Activated naive CD4-positive, alpha-beta T cell treated with anti-CD3 and anti-CD28 coated beads, Interleukin-2, amount 10 ng/mL, durations not matched to agents 7 days and 5 days (primary cell): ENCODE measurements around the gene NLRP8.
"Not testable (repeated sequence)": the region's sequence is repeated elsewhere in the genome, so short reads cannot be mapped to it uniquely, and the experiment has no call there.

Experiments used
- CTCF ChIA-PET: fragments of 350-600 bp; sonication (Branson Sonifier 250); formaldehyde crosslinking; loops from one replicate; lab custom pipeline; 2021; ENCODE audit warnings: antibody characterized with exemption; lab: Charles Lee
- DNase-seq: peaks from one replicate; pipeline ENCODE4 v3.0.0-alpha.2; 2020
- H3K27ac Mint-ChIP-seq: one replicate; pipeline ENCODE4 v1.8.0; 2021; ENCODE audit warnings: mild to moderate bottlenecking, moderate library complexity, mixed read lengths
- H3K27me3 Mint-ChIP-seq: one replicate; pipeline ENCODE4 v1.8.0; 2021; ENCODE audit warnings: mild to moderate bottlenecking, mixed read lengths
- H3K36me3 Mint-ChIP-seq: one replicate; pipeline ENCODE4 v1.8.0; 2021; ENCODE audit warnings: mixed read lengths
- H3K4me1 Mint-ChIP-seq: one replicate; pipeline ENCODE4 v1.8.0; 2021; ENCODE audit warnings: mixed read lengths
- H3K4me3 Mint-ChIP-seq: one replicate; pipeline ENCODE4 v1.8.0; 2021; ENCODE audit warnings: mild to moderate bottlenecking, moderate library complexity, mixed read lengths
- H3K9me3 Mint-ChIP-seq: one replicate; pipeline ENCODE4 v1.8.0; 2021; ENCODE audit warnings: mixed read lengths

The NLRP8 gene

DNA sequence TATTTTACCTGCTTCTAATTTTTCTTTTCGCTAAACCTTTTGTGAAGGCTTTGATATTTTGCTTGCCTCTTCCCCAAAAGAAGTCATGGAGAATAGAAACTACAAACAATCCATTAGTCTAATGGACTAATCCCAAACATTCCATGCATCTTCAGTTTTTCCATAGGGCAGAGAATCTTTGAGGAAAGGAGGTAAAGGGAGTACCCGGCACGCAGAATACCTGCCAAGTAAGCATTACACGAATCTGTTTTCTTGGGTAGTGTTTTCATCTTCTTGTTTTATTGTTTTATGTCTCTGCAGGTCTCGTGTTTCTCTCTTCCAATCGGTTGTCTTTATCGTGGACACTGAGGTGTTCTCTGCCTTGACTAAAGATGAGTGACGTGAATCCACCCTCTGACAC is at the start of gene NLRP8:
NLRP8 (plus strand) TSS at position 301 of the 400 bp plus-strand sequence.
- H3K36me3 Mint-ChIP-seq, result no peaks in the 10 kb centered on the region
- H3K4me1 Mint-ChIP-seq, result no peaks in the 10 kb centered on the region
- CTCF ChIA-PET, result no interaction called here
- H3K9me3 Mint-ChIP-seq, result peaks cover 42% of the 10 kb centered on the region
- no peak within 1 kb of the TSS for H3K27ac Mint-ChIP-seq
- H3K27me3 Mint-ChIP-seq, result no peaks in the 10 kb centered on the region
- H3K4me3 Mint-ChIP-seq, result no peak within 1 kb of the TSS
- DNase-seq, result no peak

DNA sequence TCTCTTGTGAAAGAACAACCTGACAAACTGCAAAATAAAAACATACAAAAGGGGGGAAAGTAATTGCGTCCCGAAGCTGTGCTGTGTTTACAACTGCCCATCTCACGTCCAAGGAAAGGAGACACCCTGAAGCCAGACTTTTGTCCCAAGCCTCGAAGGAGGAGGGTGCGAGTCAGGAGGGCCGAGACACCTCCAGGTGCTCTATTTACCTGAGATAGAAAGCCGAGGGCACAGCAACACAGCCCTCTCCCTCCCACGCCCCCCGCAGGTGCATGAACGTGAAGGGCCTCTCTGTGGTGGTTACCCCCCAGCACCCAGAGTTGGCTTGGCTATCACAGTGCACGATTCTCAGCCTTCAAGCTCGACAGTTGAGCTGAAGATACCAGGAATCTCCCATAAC is 48.7 kb upstream of the NLRP8 start:
- peaks cover 2% of the 10 kb centered on the region for H3K36me3 Mint-ChIP-seq
- H3K4me3 Mint-ChIP-seq, result no peak overlapping the region
- H3K27me3 Mint-ChIP-seq, result no peaks in the 10 kb centered on the region
- DNase-seq, result no peak
- CTCF ChIA-PET, result no interaction called here
- H3K9me3 Mint-ChIP-seq, result peaks cover 28% of the 10 kb centered on the region
- no peak overlapping the region for H3K27ac Mint-ChIP-seq
- H3K4me1 Mint-ChIP-seq, result no peaks in the 10 kb centered on the region

DNA sequence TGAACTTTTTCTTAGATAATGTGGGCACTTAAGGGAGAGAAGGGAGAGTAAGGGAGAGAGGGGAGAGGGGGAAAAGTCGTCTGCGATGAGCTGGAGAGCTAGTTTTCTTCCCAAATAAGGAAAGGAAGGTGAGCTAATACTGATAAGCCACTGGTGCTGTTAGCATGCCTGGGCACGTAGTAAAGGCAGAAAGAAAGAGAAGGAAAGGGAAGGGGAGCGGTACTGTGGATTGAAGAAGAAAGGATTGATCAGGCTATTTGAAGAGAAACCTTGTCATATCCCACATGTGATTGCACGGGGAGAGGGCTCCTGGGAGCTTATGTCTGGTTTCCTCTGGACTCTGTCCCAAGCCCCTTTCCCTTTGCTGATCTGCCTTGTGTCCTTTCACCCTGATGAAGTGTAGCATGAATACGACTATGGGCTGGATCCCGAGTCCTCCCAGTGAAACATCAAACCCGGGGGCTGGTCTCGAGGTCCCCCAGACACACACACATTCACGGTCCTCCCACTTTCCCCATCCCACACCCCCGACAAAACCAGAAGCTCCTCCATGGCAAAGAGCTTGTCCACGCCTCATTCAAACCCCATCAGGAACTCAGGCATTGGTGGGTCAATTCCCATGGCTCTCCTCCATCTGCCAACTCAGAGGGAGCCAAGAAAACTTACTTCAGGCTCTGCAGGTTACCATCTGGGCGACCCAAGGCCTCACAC is 46.1 kb upstream of the NLRP8 start:
- Mint-ChIP-seq H3K27ac (no peak overlapping the region), H3K27me3 (no peaks in the 10 kb centered on the region), H3K9me3 (peaks cover 27% of the 10 kb centered on the region), H3K36me3 (no peaks in the 10 kb centered on the region), H3K4me1 (no peaks in the 10 kb centered on the region), H3K4me3 (no peak overlapping the region)
- DNase-seq, result no peak
- CTCF ChIA-PET, result no interaction called here

DNA sequence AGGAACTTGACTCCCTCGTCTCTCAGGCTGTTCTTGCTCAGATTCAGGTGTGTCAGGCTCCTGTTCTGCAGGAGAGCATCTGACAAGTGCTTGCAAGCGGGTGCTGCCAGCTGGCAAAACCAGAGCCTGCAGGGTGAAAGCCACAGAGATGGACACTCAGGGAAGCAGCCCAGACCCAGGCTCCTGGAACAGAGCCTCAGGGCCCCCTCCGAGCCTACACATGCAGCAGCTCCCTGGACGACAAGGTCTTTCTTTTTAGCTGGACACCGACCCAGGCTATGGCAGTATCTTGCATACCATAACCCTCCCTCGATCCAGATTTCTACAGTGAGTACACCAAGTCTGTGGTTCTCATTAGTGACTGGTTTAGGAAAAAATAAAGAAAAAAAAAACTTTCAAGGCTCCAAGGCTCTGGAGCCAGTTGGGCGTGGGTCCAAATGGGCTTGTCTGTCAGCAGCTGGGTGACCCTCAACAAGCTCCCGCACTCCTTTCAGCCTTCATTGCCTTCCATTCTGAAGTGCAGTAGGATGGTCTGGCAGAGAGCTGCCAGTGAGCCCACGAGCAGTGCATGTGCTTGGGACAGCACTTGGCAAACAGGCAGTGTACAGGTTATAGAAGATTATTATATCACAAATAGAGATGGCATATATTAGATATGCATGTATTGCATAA is 45.4 kb upstream of the NLRP8 start:
- H3K4me3 Mint-ChIP-seq, result no peak overlapping the region
- no peaks in the 10 kb centered on the region for H3K27me3 Mint-ChIP-seq

DNA sequence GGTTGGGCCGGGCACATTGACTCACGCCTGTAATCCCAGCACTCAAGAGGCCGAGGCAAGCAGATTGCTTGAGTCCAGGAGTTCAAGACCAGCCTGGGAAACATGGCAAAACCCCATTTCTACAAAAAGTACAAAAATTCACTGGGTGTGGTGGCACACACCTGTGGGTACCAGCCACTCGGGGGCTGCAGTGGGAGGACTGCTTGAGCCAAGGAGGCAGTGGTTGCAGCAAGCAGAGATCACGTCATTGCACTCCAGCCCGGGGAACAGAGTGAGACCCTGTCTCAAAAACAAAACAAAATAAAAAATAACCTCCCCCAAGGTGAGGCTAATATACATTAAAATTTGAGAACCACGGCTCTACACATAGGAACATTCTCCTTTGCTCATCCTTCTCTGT is 40.3 kb upstream of the NLRP8 start:
- H3K4me3 Mint-ChIP-seq, result no peak overlapping the region
- peaks cover 29% of the 10 kb centered on the region for H3K9me3 Mint-ChIP-seq
- H3K27ac Mint-ChIP-seq, result no peak overlapping the region
- no peaks in the 10 kb centered on the region for H3K4me1 Mint-ChIP-seq
- H3K36me3 Mint-ChIP-seq, result no peaks in the 10 kb centered on the region
- no peak for DNase-seq
- H3K27me3 Mint-ChIP-seq, result no peaks in the 10 kb centered on the region
- CTCF ChIA-PET, result no interaction called here

More for the DNA sequence above, 45.4 kb upstream of the NLRP8 start:
- no peaks in the 10 kb centered on the region for H3K4me1 Mint-ChIP-seq
- CTCF ChIA-PET, result no interaction called here
- H3K9me3 Mint-ChIP-seq, result peaks cover 23% of the 10 kb centered on the region
- H3K36me3 Mint-ChIP-seq, result no peaks in the 10 kb centered on the region
- no peak for DNase-seq
- no peak overlapping the region for H3K27ac Mint-ChIP-seq

DNA sequence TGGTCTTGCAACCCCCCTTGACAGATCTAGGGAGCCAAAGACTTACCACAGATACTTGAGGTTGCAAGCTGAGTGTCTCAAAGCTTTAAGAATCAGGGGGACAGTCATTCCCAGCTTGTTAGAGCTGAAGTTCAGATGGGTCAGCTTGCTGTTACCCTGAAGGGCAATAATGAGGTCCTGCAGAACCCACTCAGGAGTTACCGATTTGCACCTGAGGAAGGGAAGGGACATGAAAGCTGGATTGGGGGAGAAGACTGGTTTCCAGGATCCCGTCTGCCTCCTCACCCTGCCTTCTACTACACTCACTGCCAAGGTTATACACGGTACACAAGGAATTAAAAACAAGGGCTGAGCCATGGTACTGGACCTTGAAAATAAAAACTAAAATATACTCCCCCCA is 39.9 kb upstream of the NLRP8 start:
- Mint-ChIP-seq H3K9me3 (peaks cover 30% of the 10 kb centered on the region), H3K4me1 (no peaks in the 10 kb centered on the region), H3K27ac (no peak overlapping the region), H3K4me3 (no peak overlapping the region), H3K36me3 (no peaks in the 10 kb centered on the region), H3K27me3 (no peaks in the 10 kb centered on the region)
- no peak for DNase-seq
- CTCF ChIA-PET, result no interaction called here

DNA sequence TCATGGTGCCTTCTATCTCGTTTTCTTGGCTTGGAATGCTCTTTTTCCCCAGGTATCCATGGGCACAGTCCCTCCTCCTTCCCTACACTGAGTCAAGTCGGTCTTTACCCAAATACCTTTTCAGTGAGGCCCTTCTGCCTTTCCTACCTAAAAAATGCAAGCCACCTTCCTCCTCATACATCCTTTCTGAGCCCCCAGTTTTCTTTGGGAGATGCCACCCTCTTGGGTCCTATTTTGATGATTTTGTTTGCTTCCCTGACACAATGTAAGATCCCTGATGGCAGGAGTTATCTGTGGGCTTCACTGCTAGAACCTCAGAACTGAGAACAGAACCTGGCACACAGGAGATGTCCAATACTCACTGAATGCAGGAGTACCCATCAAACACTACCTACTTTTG is 37.8 kb upstream of the NLRP8 start:
- Mint-ChIP-seq H3K9me3 (peaks cover 25% of the 10 kb centered on the region), H3K4me1 (no peaks in the 10 kb centered on the region), H3K36me3 (no peaks in the 10 kb centered on the region), H3K27me3 (no peaks in the 10 kb centered on the region), H3K4me3 (no peak overlapping the region), H3K27ac (no peak overlapping the region)
- CTCF ChIA-PET, result no interaction called here
- DNase-seq, result no peak

DNA sequence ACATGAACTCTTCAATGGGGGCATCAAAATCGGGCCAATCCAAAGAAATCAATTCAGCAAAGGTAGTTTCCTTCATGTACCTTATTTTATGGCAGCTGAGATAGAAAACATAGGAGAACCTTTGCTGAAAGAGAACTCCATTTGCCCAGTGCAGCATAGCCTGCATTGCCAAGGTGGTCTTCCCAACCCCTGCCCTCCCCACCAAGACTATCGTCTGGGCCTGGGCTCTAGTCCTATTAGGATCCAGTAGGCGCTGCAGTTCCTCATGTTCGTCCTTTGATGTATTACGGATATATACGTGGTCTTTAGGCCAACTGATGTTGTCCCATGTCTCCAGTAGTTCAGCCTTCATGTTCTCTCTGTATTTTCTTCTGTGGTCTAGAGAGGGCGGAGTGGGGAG is 34.7 kb upstream of the NLRP8 start:
- Mint-ChIP-seq H3K4me3 (no peak overlapping the region), H3K27ac (no peak overlapping the region), H3K27me3 (no peaks in the 10 kb centered on the region), H3K4me1 (no peaks in the 10 kb centered on the region), H3K9me3 (peaks cover 29% of the 10 kb centered on the region), H3K36me3 (no peaks in the 10 kb centered on the region)
- CTCF ChIA-PET, result no interaction called here
- DNase-seq, result no peak

DNA sequence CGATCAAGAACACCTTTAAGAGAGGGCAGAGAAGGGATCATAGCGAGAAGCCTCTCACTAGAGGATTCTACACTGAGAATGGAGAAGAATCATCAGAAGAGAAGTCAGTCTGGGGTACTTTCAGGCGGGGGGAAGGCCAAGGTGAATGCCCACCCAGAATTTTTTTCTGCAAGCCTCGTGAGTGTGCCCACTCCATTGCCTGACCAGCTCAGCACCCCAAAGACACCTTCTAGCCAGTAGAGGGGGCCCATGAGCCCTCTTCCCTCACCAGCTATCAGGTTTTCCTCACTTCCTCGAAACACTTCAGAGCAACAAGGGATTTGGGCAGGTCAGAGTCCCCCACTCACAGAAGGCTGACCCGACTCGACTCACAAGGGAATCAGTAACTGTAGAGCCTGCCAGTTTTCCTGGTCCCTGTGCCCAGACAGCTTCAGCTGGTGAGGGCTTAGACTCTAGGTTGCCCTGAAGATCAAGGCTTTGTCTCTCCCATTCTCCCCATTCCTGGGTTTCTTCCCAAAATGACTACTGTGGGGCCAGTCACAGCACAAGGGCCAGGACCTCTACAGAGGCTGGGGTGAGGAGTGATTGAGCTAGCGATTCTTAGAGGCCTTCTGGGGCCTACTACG is 33.9 kb upstream of the NLRP8 start:
- CTCF ChIA-PET, result interaction anchor here (0.9 to 1.2 kb wide), 2 partner anchors 12 to 339 kb away, joined by 3 read pairs; no protein-coding TSS in a partner anchor
- Mint-ChIP-seq H3K4me3 (no peak overlapping the region), H3K4me1 (no peaks in the 10 kb centered on the region), H3K9me3 (peaks cover 29% of the 10 kb centered on the region), H3K27me3 (no peaks in the 10 kb centered on the region), H3K36me3 (no peaks in the 10 kb centered on the region), H3K27ac (no peak overlapping the region)
- DNase-seq, result no peak

DNA sequence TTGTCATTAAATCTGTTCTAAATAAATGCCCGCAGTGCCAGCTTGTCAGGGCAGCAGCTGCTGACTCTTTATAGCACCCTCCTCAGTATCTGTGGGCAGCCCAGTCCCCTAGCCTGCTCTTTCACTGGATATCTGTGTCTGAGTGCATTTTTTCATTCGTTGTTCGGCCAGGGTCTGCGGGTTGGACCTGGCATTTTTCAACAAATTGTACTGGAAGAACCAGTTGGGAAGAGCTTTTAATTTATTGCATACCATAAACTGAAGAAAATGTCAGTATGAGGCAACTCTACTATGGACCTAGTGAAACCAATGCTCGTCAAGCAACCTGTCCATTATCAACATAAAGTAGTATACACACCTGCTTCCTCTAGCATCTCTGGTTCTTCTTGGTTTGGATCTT is 24.1 kb upstream of the NLRP8 start:
- H3K36me3 Mint-ChIP-seq, result no peaks in the 10 kb centered on the region
- no peak for DNase-seq
- no peaks in the 10 kb centered on the region for H3K4me1 Mint-ChIP-seq
- H3K4me3 Mint-ChIP-seq, result no peak overlapping the region
- CTCF ChIA-PET, result no interaction called here
- no peaks in the 10 kb centered on the region for H3K27me3 Mint-ChIP-seq
- peaks cover 38% of the 10 kb centered on the region for H3K9me3 Mint-ChIP-seq
- no peak overlapping the region for H3K27ac Mint-ChIP-seq

DNA sequence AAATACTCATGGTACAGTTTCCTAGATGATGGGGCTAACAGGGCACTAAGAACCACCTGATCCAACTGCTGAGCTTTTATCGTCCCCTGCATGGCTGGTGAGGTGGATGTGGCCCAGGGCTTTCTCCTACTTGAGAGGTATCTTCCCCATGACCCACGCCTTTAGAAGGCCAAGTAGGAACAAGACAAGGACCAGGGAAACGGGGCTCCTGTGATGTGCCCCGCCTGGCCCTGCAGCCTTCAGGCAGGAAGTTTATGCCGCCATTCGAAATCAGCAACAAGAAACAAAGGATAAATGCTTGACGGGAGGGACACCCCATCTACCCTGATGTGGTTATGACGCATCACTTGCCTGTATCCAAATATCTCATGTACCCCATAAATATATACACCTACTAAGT is 19.6 kb upstream of the NLRP8 start:
- CTCF ChIA-PET, result no interaction called here
- Mint-ChIP-seq H3K36me3 (no peaks in the 10 kb centered on the region), H3K4me1 (no peaks in the 10 kb centered on the region), H3K9me3 (peaks cover 44% of the 10 kb centered on the region), H3K27ac (no peak overlapping the region), H3K27me3 (no peaks in the 10 kb centered on the region), H3K4me3 (no peak overlapping the region)
- DNase-seq, result no peak

DNA sequence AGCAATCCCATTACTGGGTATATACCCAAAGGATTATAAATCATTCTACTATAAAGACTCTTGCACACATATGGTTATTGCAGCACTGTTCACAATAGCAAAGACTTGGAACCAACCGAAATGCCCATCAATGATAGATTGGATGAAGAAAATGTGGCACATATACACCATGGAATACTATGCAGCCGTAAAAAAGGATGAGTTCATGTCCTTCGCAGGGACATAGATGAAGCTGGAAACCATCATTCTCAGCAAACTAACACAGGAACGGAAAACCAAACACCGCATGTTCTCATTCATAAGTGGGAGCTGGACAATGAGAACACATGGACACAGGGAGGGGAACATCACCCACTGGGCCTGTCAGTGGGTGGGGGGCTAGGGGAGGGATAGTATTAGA is 18.4 kb upstream of the NLRP8 start:
- CTCF ChIA-PET, H3K36me3 Mint-ChIP-seq, H3K4me3 Mint-ChIP-seq, H3K27me3 Mint-ChIP-seq, H3K27ac Mint-ChIP-seq, DNase-seq, H3K4me1 Mint-ChIP-seq: not testable (repeated sequence)
- H3K9me3 Mint-ChIP-seq, result peaks cover 42% of the 10 kb centered on the region

DNA sequence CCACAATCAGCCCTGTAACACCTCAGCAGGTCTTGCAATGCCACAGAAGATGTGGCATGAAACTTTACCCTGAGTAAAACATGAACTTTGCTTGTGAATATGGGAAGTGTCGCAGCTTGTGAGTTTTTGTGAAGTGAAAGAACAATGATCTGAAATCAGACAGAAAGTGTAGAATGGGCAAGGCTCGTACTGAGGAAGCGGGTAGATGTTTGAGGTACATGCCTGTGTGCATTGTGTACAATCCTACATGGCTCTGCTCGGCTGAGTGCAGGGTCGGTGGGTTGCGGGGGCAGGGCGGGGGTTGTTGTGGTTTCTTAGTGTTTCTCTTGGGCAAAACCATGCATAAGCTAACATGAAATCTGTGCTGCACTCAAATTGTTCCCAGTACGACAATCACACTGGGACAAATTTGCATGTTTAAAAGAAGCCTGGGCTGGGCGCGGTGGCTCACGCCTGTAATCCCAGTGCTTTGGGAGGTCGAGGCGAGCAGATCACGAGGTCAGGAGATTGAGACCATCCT is 16.6 kb upstream of the NLRP8 start:
- CTCF ChIA-PET, result no interaction called here
- Mint-ChIP-seq H3K4me3 (no peak overlapping the region), H3K4me1 (no peaks in the 10 kb centered on the region), H3K27ac (no peak overlapping the region), H3K9me3 (peaks cover 43% of the 10 kb centered on the region), H3K36me3 (no peaks in the 10 kb centered on the region), H3K27me3 (no peaks in the 10 kb centered on the region)
- no peak for DNase-seq

DNA sequence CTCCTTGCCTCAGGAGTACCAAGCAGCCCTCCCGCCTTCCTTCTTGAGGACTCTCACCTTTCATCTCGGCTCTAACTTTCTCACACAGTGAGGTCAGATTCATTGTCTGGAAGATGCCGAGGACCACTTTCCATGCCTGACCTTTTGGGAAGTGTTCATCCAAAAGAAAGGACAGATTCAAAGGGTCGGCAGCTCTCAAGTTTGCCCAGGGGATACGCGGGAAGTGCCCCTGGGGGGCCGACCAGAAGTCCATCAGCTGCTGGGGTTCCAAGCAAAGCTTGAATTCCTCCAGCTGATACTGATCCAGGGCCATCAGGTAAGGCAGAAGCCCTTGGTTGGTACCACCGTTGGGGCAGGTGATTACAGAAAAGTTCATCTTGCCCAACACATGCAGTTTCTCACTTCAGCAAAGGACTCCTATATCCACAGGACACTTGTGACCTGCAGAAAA is 15.7 kb upstream of the NLRP8 start, which contains the start of gene NLRP13:
NLRP13 (minus strand) TSS at position 401 of the 451 bp plus-strand sequence; CDS start at position 376, 25 bp downstream.
- peaks cover 44% of the 10 kb centered on the region for H3K9me3 Mint-ChIP-seq
- CTCF ChIA-PET, result no interaction called here

More for the DNA sequence above, 15.7 kb upstream of the NLRP8 start, which contains the start of gene NLRP13:
- H3K27ac Mint-ChIP-seq, result no peak within 1 kb of the TSS
- H3K4me3 Mint-ChIP-seq, result no peak within 1 kb of the TSS
- H3K27me3 Mint-ChIP-seq, result no peaks in the 10 kb centered on the region
- no peak for DNase-seq
- no peaks in the 10 kb centered on the region for H3K36me3 Mint-ChIP-seq
- H3K4me1 Mint-ChIP-seq, result no peaks in the 10 kb centered on the region
